Measurements from ENCODE around the gene OLIG3. TPM values are rescaled to one million over a fixed set of nuclear protein-coding genes. Genes with fewer than 3 reads are reported as not detected.

OLIG3 gene
- total and polyA plus RNA-seq, 2 donors, result 0.05 to 0.09 TPM

DNA sequence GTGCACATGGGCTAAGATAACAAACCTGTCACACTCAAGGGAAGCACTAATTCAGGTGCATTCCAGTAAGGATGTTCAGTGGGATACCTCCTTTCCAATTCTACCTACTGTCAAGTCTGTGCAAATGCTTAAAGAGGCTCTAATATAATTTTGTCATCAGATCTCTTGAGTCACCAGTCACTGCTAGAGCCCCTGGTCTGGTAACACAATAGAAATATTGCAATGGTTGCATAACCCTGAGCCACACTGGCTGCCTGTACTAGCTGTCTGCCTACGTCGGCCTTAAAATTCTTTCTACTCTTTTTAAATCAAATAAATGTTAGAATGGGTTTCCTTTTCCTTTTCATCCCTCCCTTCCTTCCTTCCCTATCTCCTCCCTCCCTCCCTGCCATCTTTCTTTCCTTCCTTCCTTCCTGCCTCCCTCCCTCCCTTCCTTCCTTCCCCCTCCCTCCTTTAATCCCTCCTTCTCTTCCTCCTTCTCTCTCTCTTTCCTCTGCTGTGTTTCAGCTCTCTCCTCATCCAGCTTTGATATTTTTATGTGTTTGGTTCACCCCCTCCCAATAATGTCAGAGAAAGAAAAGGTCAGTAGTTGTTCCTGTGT lies 28.1 kb upstream of the OLIG3 start:
- WGBS, result 70% methylated on average over 2 of the region's 2 CpGs

DNA sequence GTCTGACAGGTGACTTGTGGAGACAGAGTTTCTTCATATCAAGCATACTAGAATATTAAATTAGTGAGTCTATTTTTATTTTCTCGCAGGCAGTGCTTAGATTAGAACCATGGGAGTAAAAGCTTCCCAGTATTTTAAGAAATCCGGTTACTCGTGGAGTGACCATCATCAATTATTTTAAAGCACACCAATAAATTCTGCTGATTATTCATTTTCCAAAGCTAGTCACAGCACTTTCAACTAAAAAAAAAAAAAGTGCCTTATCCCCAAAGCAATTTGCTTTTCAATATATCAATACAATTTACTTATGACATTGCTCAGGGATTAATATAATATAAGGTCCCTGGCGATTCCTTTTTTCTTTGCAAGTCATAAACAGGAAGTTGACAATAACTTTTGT lies 26.3 kb upstream of the OLIG3 start:
- WGBS, result 90% methylated on average over 4 of the region's 4 CpGs
- Histone ChIP-seq H3K4me3 (ENCODE audit: low read length in 2 of 2) (no peak overlapping the region), H3K9me3 (ENCODE audit: control insufficient read depth in 2 of 2, insufficient read depth in 1 of 2, low read length in 1 of 2) (no peaks in the 10 kb centered on the region), H3K27ac (ENCODE audit: low read depth in 1 of 2, low read length in 1 of 2) (no peak overlapping the region), H3K27me3 (ENCODE audit: control insufficient read depth in 2 of 2, insufficient read depth in 1 of 2, low read length in 1 of 2) (peaks cover 10 to 56% of the 10 kb centered on the region in 2 donors), H3K4me1 (ENCODE audit: control insufficient read depth in 2 of 2, insufficient read depth in 2 of 2, low read length in 2 of 2) (no peaks in the 10 kb centered on the region), H3K36me3 (ENCODE audit: control insufficient read depth in 2 of 2, insufficient read depth in 2 of 2, low read length in 1 of 2) (no peaks in the 10 kb centered on the region)
- DNase-seq (ENCODE audit: low read depth in 6 of 9, low spot score in 9 of 9), result no peak

More for the DNA sequence above, 28.1 kb upstream of the OLIG3 start:
- peaks cover 7 to 38% of the 10 kb centered on the region in 2 donors for H3K27me3 ChIP-seq (ENCODE audit: control insufficient read depth in 2 of 2, insufficient read depth in 1 of 2, low read length in 1 of 2)
- no peaks in the 10 kb centered on the region for H3K4me1 ChIP-seq (ENCODE audit: control insufficient read depth in 2 of 2, insufficient read depth in 2 of 2, low read length in 2 of 2)
- DNase-seq (ENCODE audit: low read depth in 6 of 9, low spot score in 9 of 9), result no peak
- H3K36me3 ChIP-seq (ENCODE audit: control insufficient read depth in 2 of 2, insufficient read depth in 2 of 2, low read length in 1 of 2), result no peaks in the 10 kb centered on the region
- no peak overlapping the region for H3K4me3 ChIP-seq (ENCODE audit: low read length in 2 of 2)
- H3K27ac ChIP-seq (ENCODE audit: low read depth in 1 of 2, low read length in 1 of 2), result no peak overlapping the region
- no peaks in the 10 kb centered on the region for H3K9me3 ChIP-seq (ENCODE audit: control insufficient read depth in 2 of 2, insufficient read depth in 1 of 2, low read length in 1 of 2)

- Histone ChIP-seq H3K4me1 (ENCODE audit: control insufficient read depth in 2 of 2, insufficient read depth in 2 of 2, low read length in 2 of 2) (no peaks in the 10 kb centered on the region), H3K27me3 (ENCODE audit: control insufficient read depth in 2 of 2, insufficient read depth in 1 of 2, low read length in 1 of 2) (peaks cover 15 to 64% of the 10 kb centered on the region in 2 donors), H3K9me3 (ENCODE audit: control insufficient read depth in 2 of 2, insufficient read depth in 1 of 2, low read length in 1 of 2) (no peaks in the 10 kb centered on the region), H3K27ac (ENCODE audit: low read depth in 1 of 2, low read length in 1 of 2) (no peak overlapping the region), H3K36me3 (ENCODE audit: control insufficient read depth in 2 of 2, insufficient read depth in 2 of 2, low read length in 1 of 2) (no peaks in the 10 kb centered on the region), H3K4me3 (ENCODE audit: low read length in 2 of 2) (no peak overlapping the region)
- DNase-seq (ENCODE audit: low read depth in 6 of 9, low spot score in 9 of 9), result no peak
- 43% methylated on average over 9 of the region's 9 CpGs for WGBS
Measured at GRCh38 chr6:137519629-137520176, 25.5 kb upstream of the OLIG3 start.

DNA sequence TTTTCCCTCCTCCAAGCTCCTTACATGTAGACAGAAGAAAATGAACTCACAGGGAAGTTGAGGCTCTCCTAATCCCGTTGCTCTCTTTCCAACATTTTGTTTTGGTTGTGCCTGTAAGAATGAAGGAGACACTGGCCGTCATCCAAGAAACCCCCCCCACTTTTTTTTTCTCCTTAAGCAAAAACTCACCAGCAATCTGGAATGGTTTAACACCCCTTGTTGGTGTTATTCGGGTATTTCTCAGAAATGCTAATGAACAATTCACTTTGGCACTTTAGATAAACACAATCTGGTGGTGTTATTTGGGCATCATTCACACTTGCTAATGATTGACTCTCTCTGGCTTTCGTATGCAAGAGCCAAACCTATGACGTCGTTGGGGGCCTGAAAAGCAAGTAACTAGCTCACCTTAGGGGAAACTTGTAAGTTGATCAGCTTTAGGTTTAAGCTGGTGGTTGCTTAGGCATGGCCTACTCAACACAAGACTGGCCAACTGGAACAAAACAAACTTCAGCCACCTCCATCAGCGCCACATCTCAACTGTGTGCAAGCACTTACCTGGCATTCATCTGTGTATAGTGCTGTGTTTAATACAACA lies 24.3 kb upstream of the OLIG3 start:
- Histone ChIP-seq H3K27me3 (ENCODE audit: control insufficient read depth in 2 of 2, insufficient read depth in 1 of 2, low read length in 1 of 2) (peaks cover 20 to 76% of the 10 kb centered on the region in 2 donors), H3K9me3 (ENCODE audit: control insufficient read depth in 2 of 2, insufficient read depth in 1 of 2, low read length in 1 of 2) (no peaks in the 10 kb centered on the region), H3K4me1 (ENCODE audit: control insufficient read depth in 2 of 2, insufficient read depth in 2 of 2, low read length in 2 of 2) (no peaks in the 10 kb centered on the region), H3K4me3 (ENCODE audit: low read length in 2 of 2) (no peak overlapping the region), H3K36me3 (ENCODE audit: control insufficient read depth in 2 of 2, insufficient read depth in 2 of 2, low read length in 1 of 2) (no peaks in the 10 kb centered on the region), H3K27ac (ENCODE audit: low read depth in 1 of 2, low read length in 1 of 2) (no peak overlapping the region)
- no peak for DNase-seq (ENCODE audit: low read depth in 6 of 9, low spot score in 9 of 9)
- 31% methylated on average over 7 of the region's 7 CpGs for WGBS

DNA sequence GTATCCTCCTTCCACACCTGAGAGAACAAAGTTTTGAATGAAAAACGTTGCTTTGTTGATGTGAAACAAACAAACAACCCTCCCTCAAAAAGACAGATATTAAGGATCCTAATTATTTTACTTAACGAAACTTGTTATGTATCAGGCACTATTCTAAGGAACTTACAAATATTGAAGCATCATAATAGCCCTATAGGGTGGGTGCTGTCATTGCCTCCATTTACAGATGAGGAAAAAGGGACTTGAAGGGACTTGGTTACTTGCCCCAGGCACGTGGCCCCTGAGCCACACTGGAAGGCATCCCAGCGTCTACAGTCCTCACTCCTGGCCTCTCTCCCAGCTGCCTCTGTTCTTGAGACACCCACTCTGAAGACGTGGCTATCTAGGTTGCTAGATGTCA lies 20.2 kb upstream of the OLIG3 start:
- peaks cover 32 to 84% of the 10 kb centered on the region in 2 donors for H3K27me3 ChIP-seq (ENCODE audit: control insufficient read depth in 2 of 2, insufficient read depth in 1 of 2, low read length in 1 of 2)

DNA sequence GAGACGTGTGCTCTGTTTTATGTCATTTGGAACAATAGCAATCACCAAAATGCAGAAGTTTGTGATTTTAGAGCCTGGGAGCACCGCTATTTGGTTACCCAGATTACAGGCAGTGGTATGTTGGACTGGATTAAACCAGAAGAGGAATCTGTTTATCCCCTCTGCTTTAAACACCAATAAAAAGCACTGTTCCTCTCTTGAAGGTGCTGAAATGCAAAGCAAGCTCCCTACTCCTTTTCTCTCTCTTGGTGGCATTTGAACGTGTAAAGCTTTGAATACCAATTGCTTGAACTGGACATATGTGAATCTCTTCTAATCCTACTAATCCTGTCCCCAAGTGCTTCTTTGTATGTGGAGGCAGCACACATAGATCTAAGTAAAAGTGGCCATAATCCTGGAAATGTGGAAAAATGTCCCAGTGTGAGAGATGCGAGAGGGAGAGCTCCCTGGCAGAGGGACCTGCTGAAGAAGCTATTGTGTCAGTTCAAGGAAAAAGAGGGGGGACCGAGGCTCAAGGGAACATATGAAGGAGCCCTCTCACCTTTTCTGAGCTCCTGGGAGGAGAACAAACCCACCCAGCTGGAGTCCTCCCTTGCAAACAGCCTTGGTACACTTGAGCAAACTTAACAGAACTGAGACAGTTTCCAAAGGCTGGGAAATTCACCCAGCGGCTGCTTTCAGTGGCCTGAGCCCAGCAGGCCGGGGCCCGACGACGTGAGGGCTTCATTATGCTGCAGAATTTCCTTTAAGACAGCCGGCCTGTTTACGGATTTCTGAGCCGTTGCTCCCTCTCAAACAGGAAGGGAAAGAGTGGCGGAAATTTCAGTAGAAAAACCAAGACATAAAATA lies 18.8 kb upstream of the OLIG3 start:
- 19% methylated on average over 14 of the region's 14 CpGs for WGBS
- no peaks in the 10 kb centered on the region for H3K36me3 ChIP-seq (ENCODE audit: control insufficient read depth in 2 of 2, insufficient read depth in 2 of 2, low read length in 1 of 2)
- H3K27ac ChIP-seq (ENCODE audit: low read depth in 1 of 2, low read length in 1 of 2), result no peak overlapping the region
- DNase-seq (ENCODE audit: low read depth in 6 of 9, low spot score in 9 of 9), result no peak
- H3K9me3 ChIP-seq (ENCODE audit: control insufficient read depth in 2 of 2, insufficient read depth in 1 of 2, low read length in 1 of 2), result no peaks in the 10 kb centered on the region
- H3K27me3 ChIP-seq (ENCODE audit: control insufficient read depth in 2 of 2, insufficient read depth in 1 of 2, low read length in 1 of 2), result peaks cover 29 to 79% of the 10 kb centered on the region in 2 donors
- no peak overlapping the region for H3K4me3 ChIP-seq (ENCODE audit: low read length in 2 of 2)
- no peaks in the 10 kb centered on the region for H3K4me1 ChIP-seq (ENCODE audit: control insufficient read depth in 2 of 2, insufficient read depth in 2 of 2, low read length in 2 of 2)

More for the DNA sequence above, 20.2 kb upstream of the OLIG3 start:
- H3K4me3 ChIP-seq (ENCODE audit: low read length in 2 of 2), result no peak overlapping the region
- 56% methylated on average over 5 of the region's 5 CpGs for WGBS
- H3K4me1 ChIP-seq (ENCODE audit: control insufficient read depth in 2 of 2, insufficient read depth in 2 of 2, low read length in 2 of 2), result no peaks in the 10 kb centered on the region
- DNase-seq (ENCODE audit: low read depth in 6 of 9, low spot score in 9 of 9), result no peak
- no peaks in the 10 kb centered on the region for H3K9me3 ChIP-seq (ENCODE audit: control insufficient read depth in 2 of 2, insufficient read depth in 1 of 2, low read length in 1 of 2)
- no peak overlapping the region for H3K27ac ChIP-seq (ENCODE audit: low read depth in 1 of 2, low read length in 1 of 2)
- no peaks in the 10 kb centered on the region for H3K36me3 ChIP-seq (ENCODE audit: control insufficient read depth in 2 of 2, insufficient read depth in 2 of 2, low read length in 1 of 2)

DNA sequence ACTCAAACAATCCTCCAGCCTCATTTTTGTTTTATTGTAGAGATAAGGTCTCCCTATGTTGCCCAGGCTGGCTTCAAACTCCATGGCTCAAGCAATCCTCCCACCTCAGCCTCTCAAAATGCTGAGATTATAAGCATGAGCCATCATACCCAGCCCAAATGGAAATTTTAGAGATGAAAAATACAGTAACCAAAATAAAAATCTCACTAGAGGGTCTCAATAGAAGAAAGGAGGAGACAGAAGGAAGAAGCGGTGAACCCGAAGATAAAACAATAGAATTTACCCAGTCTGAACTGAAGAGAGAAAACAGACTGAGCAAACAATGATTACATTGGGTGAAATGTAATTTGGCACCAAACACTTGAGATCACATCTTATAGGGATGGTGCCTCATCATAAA lies 16.7 kb upstream of the OLIG3 start:
- Histone ChIP-seq H3K9me3 (ENCODE audit: control insufficient read depth in 2 of 2, insufficient read depth in 1 of 2, low read length in 1 of 2) (no peaks in the 10 kb centered on the region), H3K27me3 (ENCODE audit: control insufficient read depth in 2 of 2, insufficient read depth in 1 of 2, low read length in 1 of 2) (peaks cover 33 to 71% of the 10 kb centered on the region in 2 donors), H3K4me1 (ENCODE audit: control insufficient read depth in 2 of 2, insufficient read depth in 2 of 2, low read length in 2 of 2) (no peaks in the 10 kb centered on the region), H3K36me3 (ENCODE audit: control insufficient read depth in 2 of 2, insufficient read depth in 2 of 2, low read length in 1 of 2) (no peaks in the 10 kb centered on the region), H3K4me3 (ENCODE audit: low read length in 2 of 2) (no peak overlapping the region), H3K27ac (ENCODE audit: low read depth in 1 of 2, low read length in 1 of 2) (no peak overlapping the region)
- WGBS, result 97% methylated on average over 2 of the region's 2 CpGs
- no peak for DNase-seq (ENCODE audit: low read depth in 6 of 9, low spot score in 9 of 9)

GRCh38 chr6:137498481-137499190 lies 4.4 kb upstream of the OLIG3 start:
- H3K4me1 ChIP-seq (ENCODE audit: control insufficient read depth in 2 of 2, insufficient read depth in 2 of 2, low read length in 2 of 2), result peaks cover 0 to 30% of the 10 kb centered on the region in 2 donors
- no peaks in the 10 kb centered on the region for H3K36me3 ChIP-seq (ENCODE audit: control insufficient read depth in 2 of 2, insufficient read depth in 2 of 2, low read length in 1 of 2)
- peaks cover 68 to 89% of the 10 kb centered on the region in 2 donors for H3K27me3 ChIP-seq (ENCODE audit: control insufficient read depth in 2 of 2, insufficient read depth in 1 of 2, low read length in 1 of 2)
- peaks cover 3 to 16% of the 10 kb centered on the region in 2 donors for H3K9me3 ChIP-seq (ENCODE audit: control insufficient read depth in 2 of 2, insufficient read depth in 1 of 2, low read length in 1 of 2)
- H3K27ac ChIP-seq (ENCODE audit: low read depth in 1 of 2, low read length in 1 of 2), result no peak overlapping the region
- 16% methylated on average over 11 of the region's 11 CpGs for WGBS
- no peak for DNase-seq (ENCODE audit: low read depth in 6 of 9, low spot score in 9 of 9)
- H3K4me3 ChIP-seq (ENCODE audit: low read length in 2 of 2), result no peak overlapping the region
